Upper lobe of right lung (tissue), 1 donor: ENCODE data around the gene FRMD8. TPM values are rescaled to one million over a fixed set of nuclear protein-coding genes. Genes with fewer than 3 reads are reported as not detected.
A peak's percentile ranks its signal among the peaks of the same experiment; 100 is the strongest.

Source experiments
- ATAC-seq: fragments of 200-7000 bp; cut with Tn5 transposase; one replicate; pipeline ENCODE4 v1.9.1; 2020; ENCODE audit warnings: mild to moderate bottlenecking, moderate library complexity
- DNase-seq: peaks from one replicate; pipeline ENCODE4 v3.0.0-alpha.2; 2020
- H3K27ac ChIP-seq: fragments of 200-600 bp; one replicate; pipeline ENCODE4 v1.8.0; 2022
- H3K27me3 ChIP-seq: fragments of 200-600 bp; one replicate; pipeline ENCODE4 v1.8.0; 2022; ENCODE audit warnings: mild to moderate bottlenecking
- H3K36me3 ChIP-seq: fragments of 200-600 bp; one replicate; pipeline ENCODE4 v1.8.0; 2022
- H3K4me1 ChIP-seq: fragments of 200-600 bp; one replicate; pipeline ENCODE4 v1.8.0; 2022
- H3K4me3 ChIP-seq: fragments of 200-600 bp; one replicate; pipeline ENCODE4 v1.8.0; 2022; ENCODE audit warnings: mild to moderate bottlenecking
- H3K9me3 ChIP-seq: fragments of 200-600 bp; one replicate; pipeline ENCODE4 v1.8.0; 2022
- CTCF ChIP-seq: fragments of 200-600 bp; IDR thresholded peaks from one replicate; pipeline ENCODE4 v1.8.0; 2022; ENCODE audit warnings: antibody characterized with exemption
- intact Hi-C: fragments of 100-400 bp; cut with DNase I; formaldehyde crosslinking; loops from one replicate; pipeline ENCODE4 v1.11.0; 2022
- total RNA-seq: library from RNA; stranded (reverse); fragmentation: NEBNext Ultra II Directional; extraction: Animal tissue kit (Norgen Biotek cat#: 25700); gene quantifications from one replicate; pipeline ENCODE4 v1.2.1, GENCODE V29; 2021
- donor health status: DM: no; HTN: yes; CAD: no; lungs with severe emphysema.

The FRMD8 gene
- total RNA-seq, 1 donor from 2014 or later, result 37.1 TPM

GRCh38 chr11:65400307-65401072 lies 14.1 kb downstream of the FRMD8 start:
- Histone ChIP-seq H3K4me3 (no peak overlapping the region), H3K36me3 (peaks cover 79% of the 10 kb centered on the region), H3K9me3 (no peaks in the 10 kb centered on the region), H3K4me1 (peaks cover 9% of the 10 kb centered on the region), H3K27me3 (no peaks in the 10 kb centered on the region), H3K27ac (no peak overlapping the region)
- intact Hi-C loops, result no loop called here
- ATAC-seq, result no peak
- TF ChIP-seq CTCF, result no peak
- no peak for DNase-seq

- Histone ChIP-seq H3K27ac (no peak overlapping the region), H3K4me1 (peaks cover 9% of the 10 kb centered on the region), H3K4me3 (no peak overlapping the region), H3K9me3 (no peaks in the 10 kb centered on the region), H3K27me3 (no peaks in the 10 kb centered on the region), H3K36me3 (peaks cover 79% of the 10 kb centered on the region)
- DNase-seq (no peak), ATAC-seq (no peak)
- no peak for TF ChIP-seq CTCF
- intact Hi-C loops, result no loop called here
These were observed 14.8 kb downstream of the FRMD8 start for GRCh38 chr11:65401073-65401802.

DNA sequence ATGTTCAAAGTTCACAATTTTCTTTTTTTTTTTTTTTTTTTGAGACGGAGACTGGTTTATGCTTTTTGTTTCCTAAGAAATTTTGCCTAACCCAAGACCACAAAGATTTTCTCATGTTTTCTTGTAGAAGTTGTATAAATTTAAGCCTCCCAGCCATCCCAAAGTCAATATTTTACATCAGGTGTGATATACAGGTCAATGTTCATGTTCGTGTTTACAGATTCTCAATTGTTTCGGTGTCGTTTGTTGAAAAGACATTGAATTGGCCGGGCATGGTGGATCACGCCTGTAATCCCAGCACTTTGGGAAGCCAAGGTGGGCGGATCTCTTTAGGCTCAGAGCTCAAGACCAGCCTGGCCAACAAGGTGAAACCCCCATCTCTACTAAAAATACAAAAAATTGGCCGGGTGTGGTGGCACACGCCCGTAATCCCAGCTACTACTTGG lies 15.4 kb downstream of the FRMD8 start:
- peaks cover 79% of the 10 kb centered on the region for H3K36me3 ChIP-seq
- no peak overlapping the region for H3K4me3 ChIP-seq
- H3K27ac ChIP-seq, result no peak overlapping the region
- TF ChIP-seq CTCF, result no peak
- intact Hi-C loops, result no loop called here
- peaks cover 9% of the 10 kb centered on the region for H3K4me1 ChIP-seq
- no peak for ATAC-seq
- DNase-seq, result no peak
- no peaks in the 10 kb centered on the region for H3K9me3 ChIP-seq
- no peaks in the 10 kb centered on the region for H3K27me3 ChIP-seq

DNA sequence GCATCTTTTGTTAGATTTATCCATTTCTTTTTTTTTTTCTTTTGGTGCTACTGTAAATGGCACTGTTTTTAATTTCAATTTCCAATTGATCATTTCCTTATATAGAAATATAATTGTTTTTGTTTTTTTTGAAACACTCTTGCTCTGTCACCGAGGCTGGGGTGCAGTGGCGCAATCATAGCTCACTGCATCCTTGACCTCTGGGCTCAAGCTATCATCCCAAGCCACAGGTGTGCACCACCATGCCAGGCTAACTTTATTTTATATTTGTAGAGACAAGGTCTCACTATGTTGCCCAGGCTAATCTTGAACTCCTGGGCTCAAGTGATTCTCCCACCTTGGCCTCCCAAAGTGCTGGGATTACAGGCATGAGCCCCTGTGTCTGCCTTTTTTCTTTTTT lies 16.4 kb downstream of the FRMD8 start:
- Histone ChIP-seq H3K4me3 (no peak overlapping the region), H3K27ac (no peak overlapping the region), H3K27me3 (no peaks in the 10 kb centered on the region), H3K36me3 (peaks cover 79% of the 10 kb centered on the region), H3K9me3 (no peaks in the 10 kb centered on the region), H3K4me1 (peaks cover 9% of the 10 kb centered on the region)
- TF ChIP-seq CTCF, result no peak
- intact Hi-C loops, result no loop called here
- DNase-seq (no peak), ATAC-seq (no peak)

DNA sequence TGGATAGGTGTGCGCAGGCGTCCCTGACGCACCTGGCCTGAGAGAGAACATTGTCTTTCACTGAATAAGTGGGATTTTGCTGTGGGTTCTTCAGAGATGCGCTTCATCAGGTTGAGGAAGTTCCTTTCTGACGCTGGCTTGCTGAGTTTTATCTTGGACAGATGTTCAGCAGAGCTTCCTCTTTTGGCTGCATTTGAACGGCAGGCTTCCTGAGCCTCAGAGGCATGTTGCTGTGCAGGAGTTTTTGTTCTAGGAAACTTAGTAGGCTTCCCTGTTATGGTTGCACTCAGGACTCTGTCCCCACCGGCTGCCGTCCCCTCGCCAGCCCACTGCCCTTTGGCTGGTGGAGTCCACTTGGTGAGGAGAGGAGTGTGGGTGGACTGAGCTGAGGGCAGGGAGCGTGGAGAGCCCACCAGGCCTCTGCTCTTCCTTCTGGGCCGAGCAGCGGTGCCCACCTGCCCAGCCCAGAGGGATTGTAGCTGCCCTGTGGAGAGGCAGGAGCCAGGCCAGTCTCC lies 17.2 kb downstream of the FRMD8 start:
- intact Hi-C loops, result no loop called here
- no peak for TF ChIP-seq CTCF

More for the DNA sequence above, 17.2 kb downstream of the FRMD8 start:
- DNase-seq (no peak), ATAC-seq (peak; percentile 59)
- Histone ChIP-seq H3K4me3 (no peak overlapping the region), H3K36me3 (peaks cover 79% of the 10 kb centered on the region), H3K4me1 (peaks cover 9% of the 10 kb centered on the region), H3K27me3 (no peaks in the 10 kb centered on the region), H3K9me3 (no peaks in the 10 kb centered on the region), H3K27ac (peak overlapping the region; percentile 36)
